Mesothelial cell of epicardium (in vitro differentiated cells): ENCODE measurements around the gene BTBD10. TPM values are rescaled to one million over a fixed set of nuclear protein-coding genes. Genes with fewer than 3 reads are reported as not detected.

Experiments
- DNase-seq, 2 experiments: peaks; one replicate each; pipeline ENCODE4 v3.0.0; 2021; ENCODE audit warnings: low spot score in 2 of 2; ENCODE audit not compliant: unreplicated experiment in 2 of 2
- H3K27ac Mint-ChIP-seq: 2 replicates; pipeline ENCODE4 v1.8.0; 2021; ENCODE audit warnings: mixed read lengths
- H3K27me3 Mint-ChIP-seq: 2 replicates; pipeline ENCODE4 v1.8.0; 2021; ENCODE audit warnings: low read depth, mixed read lengths
- H3K36me3 Mint-ChIP-seq: 2 replicates; pipeline ENCODE4 v1.8.0; 2021; ENCODE audit warnings: mixed read lengths
- H3K4me1 Mint-ChIP-seq: 2 replicates; pipeline ENCODE4 v1.8.0; 2021; ENCODE audit warnings: mixed read lengths
- H3K4me3 Mint-ChIP-seq: 2 replicates; pipeline ENCODE4 v1.8.0; 2021; ENCODE audit warnings: mild to moderate bottlenecking, moderate library complexity, mixed read lengths
- H3K9me3 Mint-ChIP-seq: 2 replicates; pipeline ENCODE4 v1.8.0; 2021; ENCODE audit warnings: mixed read lengths
- CTCF ChIP-seq: fragments of 200-600 bp; sonication (generic); IDR thresholded peaks from one replicate; pipeline ENCODE4 v1.5.0; 2021; ENCODE audit warnings: antibody characterized with exemption; ENCODE audit not compliant: unreplicated experiment
- total RNA-seq: library from RNA; stranded (reverse); gene quantifications from 3 replicates; pipeline ENCODE4 v1.2.1, GENCODE V29; 2021

BTBD10 gene
- total RNA-seq = 21.8 to 22.6 TPM (median 22.6 TPM) in 3 replicates

GRCh38 chr11:13462901-13463778 is at the start of gene BTBD10:
Gene BTBD10, minus strand, starts transcription at chr11:13463222. Its CDS starts 18,098 bp downstream, at chr11:13445124.
- H3K27ac Mint-ChIP-seq = peak within 1 kb of the TSS; percentile 99
- no peaks in the 10 kb centered on the region for H3K36me3 Mint-ChIP-seq
- H3K4me1 Mint-ChIP-seq = peaks cover 18% of the 10 kb centered on the region
- H3K4me3 Mint-ChIP-seq = peak within 1 kb of the TSS; percentile 99
- TF ChIP-seq CTCF = no peak
- no peaks in the 10 kb centered on the region for H3K27me3 Mint-ChIP-seq
- H3K9me3 Mint-ChIP-seq = no peaks in the 10 kb centered on the region
- DNase-seq = peak; percentile 88 to 90

- H3K27me3 Mint-ChIP-seq = peaks cover 4% of the 10 kb centered on the region
- DNase-seq = no peak
- H3K9me3 Mint-ChIP-seq = no peaks in the 10 kb centered on the region
- no peaks in the 10 kb centered on the region for H3K4me1 Mint-ChIP-seq
- TF ChIP-seq CTCF = no peak
- no peak overlapping the region for H3K27ac Mint-ChIP-seq
- H3K36me3 Mint-ChIP-seq = no peaks in the 10 kb centered on the region
- H3K4me3 Mint-ChIP-seq = no peak overlapping the region
These were observed 40.4 kb upstream of the BTBD10 start for GRCh38 chr11:13503393-13503792.

GRCh38 chr11:13502492-13502891 is 39.5 kb upstream of the BTBD10 start:
- Mint-ChIP-seq H3K36me3 (no peaks in the 10 kb centered on the region), H3K4me3 (no peak overlapping the region), H3K4me1 (no peaks in the 10 kb centered on the region), H3K27me3 (peaks cover 6% of the 10 kb centered on the region), H3K9me3 (no peaks in the 10 kb centered on the region), H3K27ac (no peak overlapping the region)
- no peak for DNase-seq
- TF ChIP-seq CTCF = no peak

GRCh38 chr11:13495929-13496328 is 32.9 kb upstream of the BTBD10 start, which contains the start of gene PTH:
Gene PTH, minus strand, starts transcription at chr11:13495997. Its CDS starts 3,142 bp downstream, at chr11:13492855.
- no peak within 1 kb of the TSS for H3K27ac Mint-ChIP-seq
- H3K27me3 Mint-ChIP-seq = peaks cover 17% of the 10 kb centered on the region
- DNase-seq = no peak
- H3K4me1 Mint-ChIP-seq = no peaks in the 10 kb centered on the region
- no peaks in the 10 kb centered on the region for H3K9me3 Mint-ChIP-seq
- H3K36me3 Mint-ChIP-seq = no peaks in the 10 kb centered on the region
- H3K4me3 Mint-ChIP-seq = no peak within 1 kb of the TSS
- no peak for TF ChIP-seq CTCF

GRCh38 chr11:13494051-13494450 is 31.0 kb upstream of the BTBD10 start:
- no peak overlapping the region for H3K4me3 Mint-ChIP-seq
- H3K4me1 Mint-ChIP-seq = no peaks in the 10 kb centered on the region
- H3K27me3 Mint-ChIP-seq = peaks cover 16% of the 10 kb centered on the region
- H3K36me3 Mint-ChIP-seq = no peaks in the 10 kb centered on the region
- H3K9me3 Mint-ChIP-seq = no peaks in the 10 kb centered on the region
- no peak for TF ChIP-seq CTCF
- DNase-seq = no peak
- H3K27ac Mint-ChIP-seq = no peak overlapping the region
